PC-3 (cell line): ENCODE data around the gene CHPF2. TPM values are rescaled to one million over a fixed set of nuclear protein-coding genes. Genes with fewer than 3 reads are reported as not detected.

Experiments
- ATAC-seq: fragments of 200-7000 bp; cut with Tn5 transposase; 2 replicates; pipeline ENCODE4 v1.9.1; 2020; ENCODE audit warnings: mild to moderate bottlenecking, moderate library complexity
- BruUV-seq: library from RNA; stranded (reverse); fragments of 400-500 nt; replicated peaks from 2 replicates; lab custom pipeline; 2021; lab: Mats Ljungman, UMichigan
- CTCF ChIA-PET: fragments of 300-600 bp; sonication (Branson Sonifier 250); formaldehyde crosslinking; loops from one replicate; lab custom pipeline; 2022; ENCODE audit warnings: antibody characterized with exemption; lab: Charles Lee
- POLR2A ChIA-PET: fragments of 300-600 bp; sonication (Branson Sonifier 250); formaldehyde crosslinking; loops from one replicate; lab custom pipeline; 2022; ENCODE audit warnings: antibody characterized with exemption; ENCODE audit not compliant: unreplicated experiment; lab: Charles Lee
- DNase-seq: peaks from one replicate; pipeline ENCODE4 v3.0.0-alpha.2; 2015
- H2AFZ ChIP-seq: fragments of 300-600 bp; sonication (generic); 2 replicates; pipeline ENCODE4 v1.6.0; 2016; ENCODE audit warnings: antibody characterized with exemption, low read length
- H3F3A ChIP-seq: fragments of 300-600 bp; sonication (generic); one replicate; pipeline ENCODE4 v1.6.0; 2017; ENCODE audit warnings: antibody characterized with exemption, low read length, control low read depth, mild to moderate bottlenecking; ENCODE audit not compliant: unreplicated experiment
- H3K27ac ChIP-seq: fragments of 300-600 bp; sonication (generic); 2 replicates; pipeline ENCODE4 v1.5.1; 2016; ENCODE audit warnings: mild to moderate bottlenecking, low read length
- H3K27me3 ChIP-seq: fragments of 300-600 bp; sonication (generic); 2 replicates; pipeline ENCODE4 v1.6.1; 2016; ENCODE audit warnings: low read length, mixed read lengths
- H3K36me3 ChIP-seq: fragments of 300-600 bp; sonication (generic); 2 replicates; pipeline ENCODE4 v1.6.1; 2016; ENCODE audit warnings: low read depth, mixed run types, low read length, mixed read lengths
- H3K4me1 ChIP-seq: fragments of 300-600 bp; sonication (generic); 2 replicates; pipeline ENCODE4 v1.5.1; 2016; ENCODE audit warnings: low read length; ENCODE audit not compliant: insufficient read depth
- H3K4me2 ChIP-seq: fragments of 300-600 bp; sonication (generic); 2 replicates; pipeline ENCODE4 v1.6.0; 2016; ENCODE audit warnings: low read length
- H3K4me3 ChIP-seq: fragments of 300-600 bp; sonication (generic); 2 replicates; pipeline ENCODE4 v1.5.1; 2016; ENCODE audit warnings: mild to moderate bottlenecking, low read length, mixed read lengths
- H3K79me2 ChIP-seq: fragments of 300-600 bp; sonication (generic); 2 replicates; pipeline ENCODE4 v1.6.1; 2017; ENCODE audit warnings: low read length, mixed read lengths
- H3K9ac ChIP-seq: fragments of 300-600 bp; sonication (generic); 2 replicates; pipeline ENCODE4 v1.6.0; 2016; ENCODE audit warnings: mild to moderate bottlenecking, low read length
- H3K9me2 ChIP-seq: fragments of 300-600 bp; sonication (generic); replicated peaks from 2 replicates; pipeline ENCODE4 v1.6.1; 2016; ENCODE audit warnings: mixed run types, low read length, mixed read lengths
- H3K9me3 ChIP-seq: fragments of 300-600 bp; sonication (generic); 2 replicates; pipeline ENCODE4 v1.6.1; 2016; ENCODE audit warnings: low read length, mixed read lengths
- H4K20me1 ChIP-seq: fragments of 300-600 bp; sonication (generic); 2 replicates; pipeline ENCODE4 v1.6.1; 2016; ENCODE audit warnings: low read length, mixed read lengths
- CTCF ChIP-seq: fragments of 300-600 bp; sonication (generic); conservative IDR thresholded peaks from 2 replicates; pipeline ENCODE4 v1.5.1; 2017; ENCODE audit warnings: antibody characterized with exemption, low read depth, mild to moderate bottlenecking, low read length
- EZH2 ChIP-seq: fragments of 300-600 bp; sonication (generic); IDR thresholded peaks from one replicate; pipeline ENCODE4 v1.6.1; 2017; ENCODE audit warnings: antibody characterized with exemption, mild to moderate bottlenecking, low read length; ENCODE audit not compliant: unreplicated experiment
- EZH2phosphoT487 ChIP-seq: fragments of 300-600 bp; sonication (generic); IDR thresholded peaks from 2 replicates; pipeline ENCODE4 v1.6.1; 2018; ENCODE audit warnings: mild to moderate bottlenecking, antibody characterized with exemption, low read length, borderline replicate concordance
- intact Hi-C: fragments of 100-400 bp; cut with micrococcal nuclease; formaldehyde crosslinking; loops from 2 replicates; pipeline ENCODE4 v1.9.0; 2023
- total RNA-seq: library from RNA; depleted of rRNA; stranded (reverse); fragments of >200 nt; gene quantifications from 2 replicates; pipeline ENCODE4 v1.2.3, GENCODE V29; 2014

CHPF2 gene
- total RNA-seq, 1 experiment from 2014 or later: 30.1 TPM

GRCh38 chr7:151236406-151236805, 4.1 kb downstream of the CHPF2 start:
- H3K27me3 ChIP-seq: no peaks in the 10 kb centered on the region
- no peaks in the 10 kb centered on the region for H3K9me2 ChIP-seq
- H3K36me3 ChIP-seq: peaks cover 16% of the 10 kb centered on the region
- TF ChIP-seq CTCF: no peak
- no peak for TF ChIP-seq EZH2
- TF ChIP-seq EZH2phosphoT487: no peak
- BruUV-seq: no TSS peak
- H3F3A ChIP-seq: no peaks in the 10 kb centered on the region
- H3K4me2 ChIP-seq: no peak overlapping the region
- CTCF ChIA-PET: no interaction called here
- H3K4me3 ChIP-seq: no peak overlapping the region
- intact Hi-C loops: no loop called here
- H3K27ac ChIP-seq: no peak overlapping the region
- ATAC-seq (no peak), DNase-seq (no peak)
- peaks cover 16% of the 10 kb centered on the region for H3K4me1 ChIP-seq
- peaks cover 47% of the 10 kb centered on the region for H3K79me2 ChIP-seq
- no peaks in the 10 kb centered on the region for H3K9me3 ChIP-seq
- no peak overlapping the region for H3K9ac ChIP-seq
- no peak overlapping the region for H2AFZ ChIP-seq
- H4K20me1 ChIP-seq: no peaks in the 10 kb centered on the region
- POLR2A ChIA-PET: no interaction called here

GRCh38 chr7:151237244-151238189, 5.2 kb downstream of the CHPF2 start:
- Histone ChIP-seq H4K20me1 (no peaks in the 10 kb centered on the region), H3K79me2 (peaks cover 45% of the 10 kb centered on the region), H3K9me2 (no peaks in the 10 kb centered on the region), H3K9ac (no peak overlapping the region), H3K4me1 (peaks cover 11% of the 10 kb centered on the region; the same call in 1 of the 2 replicates), H3K36me3 (peaks cover 16% of the 10 kb centered on the region), H3K4me3 (no peak overlapping the region), H2AFZ (no peak overlapping the region), H3K4me2 (no peak overlapping the region), H3K9me3 (no peaks in the 10 kb centered on the region), H3F3A (no peaks in the 10 kb centered on the region), H3K27ac (no peak overlapping the region), H3K27me3 (no peaks in the 10 kb centered on the region)
- CTCF ChIA-PET: no interaction called here
- intact Hi-C loops: no loop called here
- no TSS peak for BruUV-seq
- DNase-seq (no peak), ATAC-seq (no peak)
- POLR2A ChIA-PET: no interaction called here
- TF ChIP-seq CTCF (no peak), EZH2 (no peak), EZH2phosphoT487 (no peak)
